NCI-H1436 treated with DMSO at 0.1 percent for 48 hours (cell line): Measurements from ENCODE around the gene UBQLNL.

Experiments
- DNase-seq: peaks from one replicate; lab custom pipeline; 2025; lab: John Stamatoyannopoulos, UW

The UBQLNL gene, protein sequence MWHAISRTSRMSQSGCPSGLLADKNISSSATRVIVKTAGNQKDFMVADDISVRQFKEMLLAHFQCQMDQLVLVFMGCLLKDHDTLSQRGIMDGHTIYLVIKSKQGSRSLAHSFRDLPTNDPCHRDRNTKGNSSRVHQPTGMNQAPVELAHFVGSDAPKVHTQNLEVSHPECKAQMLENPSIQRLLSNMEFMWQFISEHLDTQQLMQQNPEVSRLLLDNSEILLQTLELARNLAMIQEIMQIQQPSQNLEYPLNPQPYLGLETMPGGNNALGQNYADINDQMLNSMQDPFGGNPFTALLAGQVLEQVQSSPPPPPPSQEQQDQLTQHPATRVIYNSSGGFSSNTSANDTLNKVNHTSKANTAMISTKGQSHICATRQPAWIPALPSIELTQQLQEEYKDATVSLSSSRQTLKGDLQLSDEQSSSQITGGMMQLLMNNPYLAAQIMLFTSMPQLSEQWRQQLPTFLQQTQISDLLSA

DNA sequence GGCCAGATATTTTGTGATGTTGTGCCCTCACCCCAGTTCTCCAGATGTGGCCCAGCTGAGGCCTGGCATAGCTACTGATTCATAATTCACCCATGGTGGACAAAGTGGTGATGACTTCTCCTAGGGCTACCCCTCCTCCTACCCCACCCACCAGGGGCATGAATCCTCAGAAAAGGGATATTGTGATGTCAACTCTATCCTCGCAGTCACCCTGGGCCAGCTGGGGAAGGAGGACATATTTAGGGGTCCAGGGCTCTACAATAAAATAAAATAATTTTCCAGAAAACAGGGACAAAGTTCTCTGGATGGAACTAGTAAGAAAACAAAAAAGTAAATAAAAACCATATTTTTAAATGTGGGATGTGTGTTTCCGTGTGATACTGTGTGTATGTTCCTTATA, at the start of gene UBQLNL:
UBQLNL (minus strand) TSS at position 101 of the 400 bp plus-strand sequence. CDS start 258 bp downstream, outside the sequence.
- no peak for DNase-seq

GRCh38 chr11:5564259-5565019, 47.9 kb upstream of the UBQLNL start:
- DNase-seq, result no peak

DNA sequence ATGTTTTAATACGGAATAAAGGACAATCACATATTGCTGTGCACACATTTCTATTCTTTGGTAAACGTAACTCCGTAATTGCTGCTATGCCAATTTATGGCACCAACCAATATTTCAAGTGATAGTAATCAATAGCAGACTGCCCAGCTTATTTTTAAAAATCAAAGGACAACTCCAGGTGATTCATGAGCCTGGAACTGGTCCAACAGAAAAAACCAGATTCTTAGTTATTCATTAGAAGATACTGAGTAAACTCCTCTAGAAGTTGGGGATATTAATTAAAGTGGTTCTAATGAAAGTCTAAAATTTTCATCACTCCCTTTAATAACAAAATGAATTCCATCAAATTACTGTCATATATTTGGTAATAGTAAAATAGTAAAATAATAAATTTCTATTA, 41.3 kb upstream of the UBQLNL start:
- no peak for DNase-seq

DNA sequence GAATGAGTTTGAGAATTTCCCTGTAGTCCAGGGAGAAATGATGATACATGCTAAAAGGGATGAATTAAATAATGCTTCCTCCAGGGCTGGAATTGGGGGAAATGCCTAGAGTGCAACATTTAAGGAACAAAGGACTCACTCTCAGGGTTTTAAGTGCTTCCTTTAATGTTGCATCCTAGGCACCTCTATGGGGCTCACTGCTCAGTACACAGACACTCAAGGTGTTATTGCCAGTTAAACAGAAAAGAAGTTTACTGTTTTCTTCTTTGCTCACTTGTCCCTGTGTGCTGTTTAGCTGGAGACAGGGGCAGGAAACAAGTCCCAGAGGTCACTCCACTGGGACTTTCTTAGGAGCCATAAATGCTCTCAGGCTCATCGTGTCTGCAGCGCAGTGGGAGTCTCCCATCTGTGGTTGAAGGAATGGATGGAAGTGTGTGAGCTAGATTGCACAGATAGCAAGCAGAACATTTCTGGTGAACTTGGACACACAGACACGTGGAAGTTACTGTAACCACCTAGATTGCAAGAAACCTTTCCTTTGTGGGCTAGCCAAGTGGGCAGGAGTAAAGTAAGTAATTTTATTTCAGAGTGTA, 40.2 kb upstream of the UBQLNL start:
- DNase-seq, result no peak

DNA sequence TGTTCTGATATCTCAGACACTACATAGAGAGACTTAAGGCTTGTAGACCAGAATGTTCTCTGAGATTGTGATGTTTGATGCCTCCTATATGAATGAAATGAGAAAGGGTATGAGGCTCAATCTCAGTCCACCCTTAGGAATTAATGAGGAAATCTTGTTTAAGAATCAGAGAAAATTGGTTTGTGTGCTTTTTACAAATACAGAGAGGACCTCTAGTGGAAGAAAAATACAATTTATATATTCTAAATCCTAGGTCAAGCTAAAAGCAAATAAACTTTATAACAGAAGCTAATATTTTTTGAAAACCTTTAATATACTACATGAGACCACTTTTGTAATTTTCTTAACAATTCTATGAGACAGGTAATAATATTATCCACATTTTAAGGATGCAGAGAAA, 36.8 kb upstream of the UBQLNL start:
- DNase-seq, result no peak

- no peak for DNase-seq
These were observed 34.1 kb upstream of the UBQLNL start for GRCh38 chr11:5550440-5551095.

- no peak for DNase-seq
These were observed 31.9 kb upstream of the UBQLNL start, which contains the start of gene OR52H1 for GRCh38 chr11:5548440-5548839. Gene OR52H1 (minus strand): TSS chr11:5548540. CDS start chr11:5545505, 3,035 bp downstream.

DNA sequence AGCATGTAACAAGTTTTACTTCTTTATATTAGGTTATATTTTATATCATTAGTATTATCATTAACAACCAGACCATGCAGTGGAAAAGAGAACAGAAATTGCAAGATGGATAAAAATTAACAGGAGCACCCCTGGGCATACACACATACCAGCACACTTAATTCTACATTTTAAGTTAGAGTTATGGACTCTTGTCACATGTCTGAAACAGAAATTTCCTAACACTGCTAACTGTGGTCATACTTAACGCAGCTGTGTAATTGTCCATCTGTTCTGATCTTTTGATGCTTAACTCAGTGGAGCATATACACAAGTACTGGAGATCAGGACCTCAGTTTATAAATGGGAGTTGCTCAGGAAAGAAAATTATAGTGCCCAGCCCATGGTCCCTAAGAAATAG, 31.5 kb upstream of the UBQLNL start:
- DNase-seq, result no peak

DNA sequence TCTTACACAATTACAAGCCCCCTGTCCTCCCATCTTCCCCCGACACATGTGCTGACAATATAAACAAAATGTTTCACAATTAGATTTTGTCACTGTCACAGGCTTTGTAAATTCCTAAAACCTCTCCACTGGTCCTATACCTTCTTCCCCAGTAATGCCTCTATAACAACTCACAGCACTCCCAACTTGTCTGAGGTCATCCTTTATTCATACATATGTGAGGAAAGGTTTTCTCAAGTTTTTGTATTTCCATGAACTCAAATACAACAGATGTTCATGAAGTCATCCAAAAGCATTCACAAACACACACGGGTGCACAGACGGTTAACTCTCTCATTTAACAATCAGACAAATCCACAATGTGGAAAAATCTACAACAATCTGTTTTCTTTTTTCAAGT, 30.0 kb upstream of the UBQLNL start:
- DNase-seq, result no peak

DNA sequence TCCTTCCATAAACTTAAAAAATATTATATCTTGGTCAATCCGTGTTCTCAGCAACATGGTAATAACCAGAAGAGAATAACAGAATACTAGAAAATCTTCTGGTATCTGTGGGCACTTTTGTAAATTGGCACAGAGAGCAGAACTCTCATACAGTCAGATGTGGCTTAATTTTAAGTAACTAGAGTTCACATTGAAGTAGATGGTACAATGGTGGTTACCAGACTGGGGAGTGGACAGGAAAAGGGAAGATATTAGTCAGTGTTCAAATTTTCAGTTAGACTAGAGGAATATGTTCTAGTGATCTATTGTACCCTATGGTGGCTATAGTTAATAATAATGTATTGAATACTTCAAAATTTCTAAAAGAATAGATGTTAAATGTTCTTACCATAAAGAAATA, 24.9 kb upstream of the UBQLNL start:
- no peak for DNase-seq

GRCh38 chr11:5536482-5536881, 20.0 kb upstream of the UBQLNL start:
- DNase-seq, result no peak

DNA sequence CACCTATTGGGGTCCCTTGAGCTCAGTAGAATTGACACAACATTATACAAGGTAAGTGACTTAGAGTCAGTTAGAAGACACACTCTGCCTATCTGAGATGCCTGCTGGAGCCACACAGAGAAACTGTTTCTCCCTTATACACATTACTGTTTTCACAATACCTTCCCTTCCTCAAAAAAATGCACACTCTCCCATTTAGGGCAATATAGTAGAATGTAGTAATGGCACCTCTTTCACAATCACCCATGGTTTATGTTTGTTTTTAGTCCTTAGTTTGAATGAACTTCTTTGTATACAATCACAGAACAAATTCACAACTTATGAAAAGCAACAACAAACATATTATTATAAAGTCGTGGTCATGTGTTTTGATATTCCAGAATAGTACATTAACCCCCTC, 17.5 kb upstream of the UBQLNL start:
- no peak for DNase-seq

DNA sequence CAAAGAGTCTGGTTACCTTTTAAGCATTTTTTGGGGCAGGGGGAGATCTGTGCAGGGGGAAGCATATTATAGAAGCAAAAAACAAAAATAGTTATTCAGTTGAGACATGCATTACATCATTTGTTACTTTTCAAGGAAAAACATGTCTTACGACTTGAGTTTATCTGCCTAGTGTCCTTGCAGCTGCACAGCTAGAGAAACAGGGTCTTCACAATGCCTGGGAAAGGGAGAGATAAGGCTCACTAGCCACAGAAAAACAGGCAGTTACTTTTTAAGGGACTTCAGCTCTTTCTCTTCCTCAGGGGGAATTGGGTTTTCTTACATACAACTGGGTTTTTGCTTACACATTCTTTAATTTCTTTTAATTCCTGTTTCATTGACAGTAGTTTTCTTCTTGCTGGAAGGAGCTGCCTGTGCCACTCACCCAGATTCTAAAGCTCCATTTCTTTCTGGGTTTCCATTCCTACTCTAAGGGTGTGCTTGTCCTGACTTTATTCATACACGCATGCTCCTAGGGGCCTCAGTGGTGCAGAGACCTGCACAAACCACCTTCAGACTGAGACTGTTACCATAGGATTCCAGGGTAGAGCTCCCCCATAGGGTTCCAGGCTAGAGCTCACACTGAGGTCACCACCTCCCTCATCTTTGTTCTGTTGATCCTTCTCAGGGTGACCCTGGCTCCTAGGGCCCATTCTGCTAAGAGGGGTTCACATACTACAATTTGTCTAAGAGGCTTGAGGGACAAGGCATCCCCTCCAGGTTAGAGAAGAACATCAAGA, 14.7 kb upstream of the UBQLNL start:
- DNase-seq, result no peak

DNA sequence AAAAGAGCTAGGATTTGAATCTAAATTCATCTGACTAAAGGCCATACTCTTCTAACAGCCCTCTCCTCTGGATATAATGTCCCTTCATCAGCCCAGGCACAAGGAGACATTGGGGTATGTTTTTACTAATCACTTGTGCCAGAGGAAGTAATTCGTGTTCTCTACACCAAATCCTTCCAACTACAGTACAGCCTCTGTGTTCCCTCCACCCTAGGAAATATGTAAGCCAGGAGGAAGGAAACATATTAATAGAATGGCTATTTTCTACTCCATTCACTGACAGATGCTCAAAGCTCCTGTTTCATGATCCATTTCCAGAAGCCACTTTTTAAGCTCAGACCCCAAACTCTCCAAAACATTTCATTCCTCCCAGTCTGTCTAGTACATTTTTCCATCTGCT, 12.0 kb upstream of the UBQLNL start:
- DNase-seq, result no peak

DNA sequence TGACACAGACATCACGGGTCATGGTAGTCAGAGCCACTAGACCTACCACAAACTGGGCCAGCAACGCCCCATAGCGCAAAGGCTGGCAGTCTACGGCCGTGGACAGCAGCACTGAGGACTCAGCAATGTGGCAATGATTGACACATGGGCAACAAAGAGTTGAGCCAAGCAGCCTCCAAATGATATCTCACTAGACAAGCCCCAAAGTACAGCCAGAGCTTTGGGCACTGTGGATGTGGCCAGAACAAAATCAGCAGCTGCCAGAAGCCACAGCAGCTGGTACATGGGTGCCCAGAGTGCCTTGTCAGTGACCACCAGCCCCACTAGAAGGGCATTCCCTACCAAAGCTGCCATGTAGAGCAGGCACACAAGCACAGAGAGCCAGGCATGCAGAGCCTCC, 11.2 kb upstream of the UBQLNL start:
- no peak for DNase-seq

GRCh38 chr11:5524756-5525155, 8.3 kb upstream of the UBQLNL start:
- no peak for DNase-seq

DNA sequence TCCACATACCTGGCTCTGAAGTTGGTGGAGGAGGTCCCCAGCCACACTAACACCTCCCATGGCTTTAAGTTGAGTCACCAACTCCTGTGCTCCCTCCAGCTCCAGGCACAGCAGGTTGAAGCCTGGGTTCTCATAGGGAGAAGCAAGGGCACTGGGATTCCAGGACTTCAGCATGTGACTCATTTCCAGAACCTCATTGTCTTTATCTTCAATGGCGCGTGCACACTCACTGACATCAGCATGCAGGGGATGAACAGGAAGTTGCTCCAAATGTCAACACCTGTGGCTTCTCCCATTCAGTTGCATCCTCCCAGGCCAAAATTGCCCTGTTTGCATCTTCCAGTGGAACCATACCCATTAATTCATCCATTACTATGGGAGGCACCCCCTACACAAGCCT, 5.8 kb upstream of the UBQLNL start:
- DNase-seq, result no peak

GRCh38 chr11:5521540-5521939, 5.0 kb upstream of the UBQLNL start:
- no peak for DNase-seq

DNA sequence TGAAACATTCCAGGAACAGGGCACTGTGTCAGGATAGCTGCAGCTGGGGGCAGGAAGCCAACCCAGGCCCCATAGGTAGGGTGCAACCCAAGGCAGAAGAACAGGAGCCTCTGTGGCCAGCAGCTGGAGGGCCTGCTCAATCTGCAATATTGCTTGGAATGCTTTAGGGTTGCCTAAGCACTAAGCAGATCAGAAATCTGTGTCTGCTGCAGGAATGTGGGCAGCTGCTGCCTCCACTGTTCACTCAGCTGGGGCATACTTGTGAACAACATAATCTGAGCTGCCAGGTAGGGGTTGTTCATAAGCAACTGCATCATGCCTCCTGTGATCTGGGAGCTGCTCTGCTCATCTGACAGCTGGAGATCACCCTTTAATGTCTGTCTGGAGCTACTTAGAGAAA, 1.7 kb downstream of the UBQLNL start:
- DNase-seq, result no peak

DNA sequence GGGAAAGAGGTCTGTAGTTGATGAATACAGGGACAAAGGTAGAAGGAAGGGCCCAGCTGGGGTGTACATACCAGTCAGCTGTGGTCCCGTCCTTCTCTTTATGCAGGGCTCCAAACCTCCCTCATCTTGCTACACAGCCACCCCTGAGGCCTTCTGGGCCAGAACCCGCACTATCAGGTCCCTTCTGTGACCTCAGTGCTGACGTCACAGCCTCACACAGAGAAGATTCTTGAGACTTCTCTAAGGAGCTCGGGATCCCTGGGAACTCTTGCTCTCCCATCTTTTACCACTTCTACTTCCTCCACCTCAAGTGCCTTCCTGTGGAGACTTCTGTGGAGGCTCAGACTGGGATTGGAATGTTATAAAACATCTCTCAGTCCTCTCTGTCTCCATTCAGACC, 6.7 kb downstream of the UBQLNL start, which contains the start of gene UBQLN3:
UBQLN3 (minus strand) TSS at position 155 of the 400 bp plus-strand sequence. CDS start 399 bp downstream, outside the sequence.
- no peak for DNase-seq

- no peak for DNase-seq
These were observed 7.9 kb downstream of the UBQLNL start for GRCh38 chr11:5508605-5509004.
